Measurements from ENCODE around the gene KLRD1.
"Not testable (repeated sequence)": the region's sequence is repeated elsewhere in the genome, so short reads cannot be mapped to it uniquely, and the experiment has no call there.

KLRD1 gene

DNA sequence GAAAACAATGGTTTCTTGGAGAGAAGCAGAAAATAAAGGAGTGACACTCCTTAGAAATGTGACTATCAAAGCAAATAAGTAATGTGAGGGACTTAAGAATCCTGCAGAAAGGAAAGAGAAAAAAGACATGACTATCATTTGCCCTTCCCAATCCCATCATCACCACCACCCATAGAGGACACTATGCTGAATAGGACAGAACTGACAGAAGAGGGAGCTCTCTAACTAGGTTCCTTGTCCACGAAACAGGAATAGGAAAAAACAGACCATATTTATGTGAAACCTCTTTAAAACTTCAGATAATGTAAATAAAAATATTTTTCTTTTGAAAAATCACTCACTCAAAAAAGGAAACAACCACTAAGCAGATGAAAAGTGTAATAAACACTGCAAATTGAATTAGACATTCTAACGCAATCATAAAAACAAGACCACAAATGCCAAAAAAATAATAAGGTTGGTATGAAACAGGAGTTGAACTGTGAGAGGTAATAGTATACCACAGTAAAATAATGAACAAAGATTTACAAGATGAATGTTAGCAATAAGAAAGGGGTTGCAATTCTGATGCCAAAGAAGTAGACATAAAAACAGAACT is 24.1 kb downstream of the KLRD1 start:
- DNase-seq (ENCODE audit: low read depth, low spot score), result peak; percentile 39
- no peak overlapping the region for H3K4me3 ChIP-seq (ENCODE audit: low read length)

GRCh38 chr12:10336196-10336595 is 28.5 kb downstream of the KLRD1 start:
- H3K4me3 ChIP-seq (ENCODE audit: low read length); DNase-seq (ENCODE audit: low read depth, low spot score): not testable (repeated sequence)

DNA sequence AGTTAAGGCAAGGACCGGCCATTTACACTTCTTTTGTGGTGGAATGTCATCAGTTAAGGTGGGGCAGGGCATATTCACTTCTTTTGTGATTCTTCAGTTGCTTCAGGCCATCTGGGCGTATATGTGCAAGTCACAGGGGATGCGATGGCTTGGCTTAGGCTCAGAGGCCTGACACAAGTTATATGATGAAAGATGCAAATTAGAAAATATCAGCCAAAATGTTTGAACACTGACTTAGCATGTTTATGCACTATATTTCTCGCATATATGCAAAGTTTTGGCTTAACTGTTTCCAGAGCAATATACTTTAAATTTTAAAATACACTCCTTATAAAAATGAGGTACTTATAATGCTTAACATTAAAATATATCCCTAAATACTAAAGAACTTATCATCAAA is 30.8 kb downstream of the KLRD1 start:
- not testable (repeated sequence) for H3K4me3 ChIP-seq (ENCODE audit: low read length)

GRCh38 chr12:10339053-10339840 is 31.6 kb downstream of the KLRD1 start:
- no peak for DNase-seq (ENCODE audit: low read depth, low spot score)
- no peak overlapping the region for H3K4me3 ChIP-seq (ENCODE audit: low read length)

More for the DNA sequence above, 30.8 kb downstream of the KLRD1 start:
- DNase-seq (ENCODE audit: low read depth, low spot score), result not testable (repeated sequence)

- not testable (repeated sequence) for DNase-seq (ENCODE audit: low read depth, low spot score); H3K4me3 ChIP-seq (ENCODE audit: low read length)
Measured at GRCh38 chr12:10340946-10341345, 33.3 kb downstream of the KLRD1 start.

GRCh38 chr12:10341892-10342509 is 34.3 kb downstream of the KLRD1 start:
- no peak overlapping the region for H3K4me3 ChIP-seq (ENCODE audit: low read length)
- no peak for DNase-seq (ENCODE audit: low read depth, low spot score)

DNA sequence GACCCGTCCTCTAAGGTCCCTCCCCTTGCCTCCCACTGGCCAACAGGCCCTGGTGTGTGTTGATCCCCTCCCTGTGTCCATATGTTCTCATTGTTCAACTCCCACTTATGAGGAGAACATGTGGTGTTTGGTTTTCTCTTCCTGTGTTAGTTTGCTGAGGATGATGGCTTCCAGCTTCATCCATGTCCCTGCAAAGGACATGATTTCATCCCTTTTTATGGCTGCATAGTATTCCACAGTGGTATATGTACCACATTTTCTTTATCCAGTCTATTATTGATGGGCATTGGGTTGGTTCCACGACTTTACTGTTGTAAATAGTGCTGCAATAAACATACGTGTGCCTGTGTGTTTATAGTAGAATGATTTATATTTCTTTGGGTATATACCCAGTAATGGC is 43.8 kb downstream of the KLRD1 start:
- DNase-seq (ENCODE audit: low read depth, low spot score); H3K4me3 ChIP-seq (ENCODE audit: low read length): not testable (repeated sequence)

DNA sequence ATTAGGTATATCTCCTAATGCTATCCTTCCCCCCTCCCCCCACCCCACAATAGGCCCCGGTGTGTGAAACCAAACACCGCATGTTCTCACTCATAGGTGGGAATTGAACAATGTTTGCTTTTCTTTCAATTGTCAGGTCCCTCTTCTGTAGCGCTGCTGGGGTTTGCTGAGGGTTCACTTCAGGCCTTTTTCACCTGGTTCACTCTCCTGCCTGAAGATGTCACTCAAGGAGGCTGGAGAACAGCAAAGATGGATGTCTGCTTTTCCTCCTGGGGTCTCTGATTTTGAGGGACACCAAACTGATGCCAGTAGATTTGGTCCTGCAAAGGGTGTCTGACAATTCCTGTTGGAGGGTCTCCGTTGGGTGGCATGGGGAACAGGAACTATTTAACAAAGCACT is 46.4 kb downstream of the KLRD1 start:
- DNase-seq (ENCODE audit: low read depth, low spot score), result no peak
- no peak overlapping the region for H3K4me3 ChIP-seq (ENCODE audit: low read length)

DNA sequence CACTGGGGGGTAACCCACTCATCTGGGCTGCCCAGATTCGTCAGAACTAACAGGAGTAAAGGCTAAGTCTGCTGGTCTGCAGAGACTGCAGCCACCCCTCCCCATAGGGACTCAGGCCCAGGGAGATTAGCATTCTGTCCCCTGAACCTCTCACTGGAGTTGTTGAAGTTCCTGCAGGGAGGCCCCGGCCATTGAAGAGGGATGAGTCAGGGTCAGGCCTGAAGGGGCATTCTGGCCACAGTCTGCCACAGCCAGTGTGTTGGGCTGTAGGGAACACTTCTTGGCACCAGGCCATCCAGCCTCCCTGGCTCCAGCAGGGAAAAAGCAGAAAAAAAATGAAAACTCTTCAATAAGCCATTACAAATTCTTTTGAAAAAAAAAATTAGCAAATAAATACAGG is 46.8 kb downstream of the KLRD1 start:
- DNase-seq (ENCODE audit: low read depth, low spot score), result no peak
- H3K4me3 ChIP-seq (ENCODE audit: low read length), result no peak overlapping the region

GRCh38 chr12:10358131-10358530 is 50.5 kb downstream of the KLRD1 start:
- no peak for DNase-seq (ENCODE audit: low read depth, low spot score)
- no peak overlapping the region for H3K4me3 ChIP-seq (ENCODE audit: low read length)

DNA sequence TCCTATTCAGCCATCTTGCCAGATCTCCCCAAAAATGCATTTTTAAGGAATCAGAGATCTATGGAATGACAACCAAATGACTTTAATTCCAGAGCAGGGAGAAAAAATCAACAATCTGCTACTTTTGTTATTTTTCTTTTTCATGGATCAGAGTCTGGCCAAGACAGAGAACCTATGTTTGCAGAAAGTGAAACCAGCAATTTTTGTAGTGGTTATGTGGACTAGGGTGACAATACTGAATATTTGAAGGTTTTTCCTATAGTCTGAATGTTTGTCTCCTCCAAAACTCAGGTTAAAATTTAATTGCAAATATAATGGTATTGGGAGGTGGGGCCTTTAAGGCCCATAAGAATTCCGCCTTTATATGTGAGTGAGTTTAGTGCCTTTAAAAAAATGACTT is 51.3 kb downstream of the KLRD1 start:
- no peak overlapping the region for H3K4me3 ChIP-seq (ENCODE audit: low read length)
- no peak for DNase-seq (ENCODE audit: low read depth, low spot score)

DNA sequence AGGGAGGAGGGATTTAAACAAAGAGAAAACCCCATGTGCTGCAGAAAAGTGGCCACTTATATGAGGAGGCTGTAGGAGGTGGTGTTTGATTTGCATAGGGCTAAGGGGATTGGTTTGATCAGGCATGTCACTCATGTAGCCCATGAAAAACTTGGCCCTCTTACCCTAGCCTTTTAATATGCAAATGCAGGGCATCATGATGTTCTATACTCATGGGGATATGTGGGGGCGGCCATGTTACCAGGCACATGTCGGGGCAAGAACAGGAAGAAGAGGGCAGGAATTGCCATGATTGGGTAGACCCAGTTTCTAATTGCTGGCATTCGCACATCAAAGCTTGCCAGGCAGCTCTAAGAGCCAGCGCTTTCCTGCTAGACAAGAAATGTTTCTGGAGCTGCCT is 53.4 kb downstream of the KLRD1 start:
- H3K4me3 ChIP-seq (ENCODE audit: low read length), result no peak overlapping the region
- no peak for DNase-seq (ENCODE audit: low read depth, low spot score)

DNA sequence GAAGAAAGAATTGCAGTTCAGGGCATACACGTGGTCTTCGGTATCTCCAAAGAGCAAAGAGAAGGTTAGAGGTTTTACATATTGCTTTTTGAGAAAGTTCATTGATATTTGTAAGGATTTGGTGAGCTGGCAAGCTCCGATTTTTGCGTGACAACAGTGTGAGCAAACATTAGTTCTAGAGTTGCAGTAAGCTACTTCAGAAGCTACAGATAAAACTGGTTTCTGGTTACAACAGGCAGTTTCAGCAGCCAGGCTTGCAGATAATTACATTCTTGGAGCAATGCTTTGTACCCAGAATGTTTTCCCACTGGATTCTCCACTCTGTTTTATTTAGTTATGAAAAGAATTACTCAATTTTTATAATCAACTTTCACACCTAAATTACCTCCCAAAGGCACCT is 54.0 kb downstream of the KLRD1 start:
- DNase-seq (ENCODE audit: low read depth, low spot score), result no peak
- H3K4me3 ChIP-seq (ENCODE audit: low read length), result no peak overlapping the region

DNA sequence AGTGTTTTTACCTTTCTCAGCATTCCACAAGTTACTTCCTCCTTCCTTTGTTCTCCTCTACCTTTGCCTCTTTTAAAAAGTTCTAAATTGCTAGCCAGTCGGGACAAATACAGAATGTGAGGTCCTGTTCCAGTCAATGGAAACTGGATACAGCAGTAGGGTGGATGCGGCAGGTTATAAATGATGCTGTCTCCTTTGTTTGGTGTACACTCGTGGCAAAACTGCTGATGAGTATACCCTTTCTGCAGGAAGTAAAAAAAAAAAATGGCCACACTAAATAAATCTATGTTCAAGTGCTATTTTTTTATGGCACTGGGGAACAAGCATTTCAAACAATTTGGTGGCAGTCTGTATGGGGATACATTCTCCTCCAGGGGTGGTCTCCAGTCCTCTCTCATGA is 54.7 kb downstream of the KLRD1 start:
- H3K4me3 ChIP-seq (ENCODE audit: low read length), result no peak overlapping the region

DNA sequence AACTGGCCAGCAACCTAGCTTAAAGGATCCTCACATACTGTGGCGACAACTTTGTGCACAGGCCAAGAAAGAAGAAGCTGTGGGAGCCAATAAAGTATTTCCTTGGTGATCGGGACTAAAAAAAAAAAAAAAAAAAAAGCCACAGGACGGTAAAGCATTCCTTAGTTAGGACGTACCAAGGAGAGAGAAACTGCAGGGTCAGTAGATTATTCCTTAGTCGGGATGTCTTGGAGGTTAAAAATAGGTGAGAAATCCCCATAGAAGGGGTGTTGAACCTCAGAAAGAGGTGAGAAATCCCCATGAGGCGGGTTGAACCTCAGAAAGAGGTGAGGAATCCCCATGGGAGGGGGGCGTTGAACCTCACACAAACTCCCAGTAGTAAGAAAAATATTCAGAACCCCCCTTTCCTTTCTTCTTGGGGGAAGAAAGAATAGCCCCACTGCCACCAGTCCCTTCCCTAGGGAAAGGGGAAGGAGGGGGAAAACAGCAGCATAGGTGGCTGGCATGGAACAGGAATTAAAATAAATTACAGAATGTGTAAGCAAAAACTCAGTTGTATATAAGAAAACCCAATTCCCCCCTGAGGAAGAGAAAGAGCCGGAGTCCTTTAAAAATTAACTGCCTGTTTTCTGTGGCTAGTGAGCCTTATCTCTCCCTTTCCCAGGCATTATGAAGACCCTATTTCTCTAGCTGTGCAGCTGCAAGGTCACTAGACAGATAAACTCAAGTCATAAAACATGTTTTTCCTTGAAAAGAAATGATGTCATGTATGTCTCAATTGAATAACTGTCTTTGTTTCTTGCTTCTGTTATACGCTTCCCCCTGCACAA is 55.4 kb downstream of the KLRD1 start:
- H3K4me3 ChIP-seq (ENCODE audit: low read length), result no peak overlapping the region
- no peak for DNase-seq (ENCODE audit: low read depth, low spot score)

More for the DNA sequence above, 54.7 kb downstream of the KLRD1 start:
- DNase-seq (ENCODE audit: low read depth, low spot score), result no peak

DNA sequence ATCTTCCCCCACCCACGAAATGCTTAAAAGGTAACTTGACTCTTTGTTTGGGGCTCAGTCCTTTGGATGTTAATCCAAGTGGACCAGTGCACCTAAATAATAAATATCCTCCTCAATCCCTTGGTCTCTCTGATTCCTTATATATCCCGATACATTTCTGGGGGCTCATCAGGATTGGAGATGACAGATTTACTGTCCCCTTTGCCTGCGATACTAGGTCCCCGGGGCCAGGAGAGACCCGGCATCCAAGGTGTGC is 55.9 kb downstream of the KLRD1 start:
- no peak for DNase-seq (ENCODE audit: low read depth, low spot score)
- no peak overlapping the region for H3K4me3 ChIP-seq (ENCODE audit: low read length)

- peak overlapping the region; percentile 64 for H3K4me3 ChIP-seq (ENCODE audit: low read length)
- no peak for DNase-seq (ENCODE audit: low read depth, low spot score)
Measured at GRCh38 chr12:10363914-10364814, 56.5 kb downstream of the KLRD1 start.

- peak overlapping the region; percentile 64 for H3K4me3 ChIP-seq (ENCODE audit: low read length)
- peak; percentile 86 for DNase-seq (ENCODE audit: low read depth, low spot score)
Measured at GRCh38 chr12:10364815-10365622, 57.3 kb downstream of the KLRD1 start.
